ENCODE results near the gene OR6C2. TPM values are rescaled to one million over a fixed set of nuclear protein-coding genes. Genes with fewer than 3 reads are reported as not detected.
"Not testable (repeated sequence)": the region's sequence is repeated elsewhere in the genome, so short reads cannot be mapped to it uniquely, and the experiment has no call there.

OR6C2 gene
- total RNA-seq, 1 donor: not detected

GRCh38 chr12:55446326-55446725, 2.5 kb downstream of the OR6C2 start:
- DNase-seq (ENCODE audit: insufficient read length, low spot score, missing footprints): no peak
- H3K9me3 ChIP-seq (ENCODE audit: low read depth, low read length): no peaks in the 10 kb centered on the region
- no peak for TF ChIP-seq CTCF (IDR thresholded peaks at IDR 0.05; ENCODE audit: extremely low read depth, low read depth, low read length)

DNA sequence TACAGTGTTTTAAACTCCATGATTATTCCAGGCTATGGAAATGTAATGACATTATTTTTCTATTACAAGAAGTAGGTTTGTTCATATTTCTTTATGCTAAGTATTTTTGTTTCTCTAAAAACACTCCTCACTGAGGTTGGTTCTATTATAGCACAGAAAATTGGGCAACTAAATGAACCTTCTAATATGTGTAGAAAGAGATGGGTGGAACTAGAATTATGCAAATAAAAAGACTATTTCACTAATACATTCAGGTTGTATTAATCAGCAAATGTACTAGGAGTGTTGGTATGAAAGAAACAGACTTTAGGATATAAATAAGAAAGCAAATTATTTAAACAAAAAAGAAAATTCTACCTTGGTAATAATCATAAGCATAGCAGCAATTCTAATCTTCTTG, 4.9 kb downstream of the OR6C2 start:
- H3K79me2 ChIP-seq (ENCODE audit: insufficient read depth, low read length): no peaks in the 10 kb centered on the region
- H2AFZ ChIP-seq (ENCODE audit: low read length): no peak overlapping the region
- no peak overlapping the region for H3K4me2 ChIP-seq (ENCODE audit: insufficient read depth, low read length)
- H3K27me3 ChIP-seq (ENCODE audit: insufficient read depth, low read length): no peaks in the 10 kb centered on the region
- no peak overlapping the region for H3K27ac ChIP-seq (ENCODE audit: low read depth, low read length)
- no peaks in the 10 kb centered on the region for H3K36me3 ChIP-seq (ENCODE audit: insufficient read depth, low read length)
- no peaks in the 10 kb centered on the region for H3K4me1 ChIP-seq (ENCODE audit: insufficient read depth, low read length)
- H4K20me1 ChIP-seq (ENCODE audit: insufficient read depth, low read length): no peaks in the 10 kb centered on the region
- no peak for DNase-seq (ENCODE audit: insufficient read length, low spot score, missing footprints)
- H3K9me3 ChIP-seq (ENCODE audit: low read depth, low read length): no peaks in the 10 kb centered on the region
- H3K4me3 ChIP-seq (ENCODE audit: insufficient read depth, low read length): no peak overlapping the region
- no peak for TF ChIP-seq CTCF (IDR thresholded peaks at IDR 0.05; ENCODE audit: extremely low read depth, low read depth, low read length)

More at GRCh38 chr12:55446326-55446725, 2.5 kb downstream of the OR6C2 start:
- no peak overlapping the region for H3K4me3 ChIP-seq (ENCODE audit: insufficient read depth, low read length)
- H3K4me2 ChIP-seq (ENCODE audit: insufficient read depth, low read length): no peak overlapping the region
- H3K27me3 ChIP-seq (ENCODE audit: insufficient read depth, low read length): no peaks in the 10 kb centered on the region
- H4K20me1 ChIP-seq (ENCODE audit: insufficient read depth, low read length): no peaks in the 10 kb centered on the region
- no peaks in the 10 kb centered on the region for H3K79me2 ChIP-seq (ENCODE audit: insufficient read depth, low read length)
- no peak overlapping the region for H2AFZ ChIP-seq (ENCODE audit: low read length)
- no peak overlapping the region for H3K27ac ChIP-seq (ENCODE audit: low read depth, low read length)
- no peaks in the 10 kb centered on the region for H3K36me3 ChIP-seq (ENCODE audit: insufficient read depth, low read length)
- H3K4me1 ChIP-seq (ENCODE audit: insufficient read depth, low read length): no peaks in the 10 kb centered on the region

DNA sequence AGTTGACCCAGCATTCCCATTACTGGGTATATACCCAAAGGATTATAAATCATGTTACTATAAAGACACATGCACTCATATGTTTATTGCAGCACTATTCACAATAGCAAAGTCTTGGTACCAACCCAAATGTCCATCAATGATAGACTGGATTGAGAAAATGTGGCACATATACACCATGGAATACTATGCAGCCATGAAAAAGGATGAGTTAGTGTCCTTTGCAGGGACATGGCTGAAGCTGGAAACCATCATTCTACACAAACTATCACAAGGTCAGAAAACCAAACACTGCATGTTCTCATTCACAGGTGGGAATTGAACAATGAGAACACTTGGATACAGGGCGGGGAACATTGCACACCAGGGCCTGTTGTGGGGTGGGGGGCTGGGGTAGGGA, 21.1 kb downstream of the OR6C2 start:
- not testable (repeated sequence) for H3K4me1 ChIP-seq (ENCODE audit: insufficient read depth, low read length); H3K27ac ChIP-seq (ENCODE audit: low read depth, low read length); H3K36me3 ChIP-seq (ENCODE audit: insufficient read depth, low read length); DNase-seq (ENCODE audit: insufficient read length, low spot score, missing footprints); H3K9me3 ChIP-seq (ENCODE audit: low read depth, low read length); H3K79me2 ChIP-seq (ENCODE audit: insufficient read depth, low read length); H3K27me3 ChIP-seq (ENCODE audit: insufficient read depth, low read length); H3K4me3 ChIP-seq (ENCODE audit: insufficient read depth, low read length); H4K20me1 ChIP-seq (ENCODE audit: insufficient read depth, low read length); H3K4me2 ChIP-seq (ENCODE audit: insufficient read depth, low read length); H2AFZ ChIP-seq (ENCODE audit: low read length)

DNA sequence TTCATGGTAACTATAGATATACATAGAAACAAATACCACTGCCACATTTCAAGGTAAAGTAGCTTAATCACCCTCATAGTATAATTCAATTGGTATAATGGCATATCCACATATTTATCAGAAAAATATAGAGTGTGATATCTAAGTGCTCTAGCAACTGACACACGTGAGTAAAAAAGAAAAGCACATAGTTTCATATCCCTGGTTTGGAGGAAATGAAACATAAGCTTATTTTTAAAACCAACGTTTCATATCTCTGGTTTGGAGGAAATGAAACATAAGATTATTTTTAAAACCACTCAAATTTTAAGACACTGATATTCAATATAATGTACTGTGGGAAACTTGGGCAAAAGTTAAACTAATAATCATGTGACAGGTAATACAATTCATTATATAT, 24.0 kb downstream of the OR6C2 start:
- H3K4me2 ChIP-seq (ENCODE audit: insufficient read depth, low read length): no peak overlapping the region
- no peaks in the 10 kb centered on the region for H3K9me3 ChIP-seq (ENCODE audit: low read depth, low read length)
- no peaks in the 10 kb centered on the region for H3K4me1 ChIP-seq (ENCODE audit: insufficient read depth, low read length)
- no peak overlapping the region for H2AFZ ChIP-seq (ENCODE audit: low read length)
- no peak overlapping the region for H3K4me3 ChIP-seq (ENCODE audit: insufficient read depth, low read length)
- H3K36me3 ChIP-seq (ENCODE audit: insufficient read depth, low read length): no peaks in the 10 kb centered on the region
- DNase-seq (ENCODE audit: insufficient read length, low spot score, missing footprints): no peak
- H4K20me1 ChIP-seq (ENCODE audit: insufficient read depth, low read length): no peaks in the 10 kb centered on the region
- no peaks in the 10 kb centered on the region for H3K27me3 ChIP-seq (ENCODE audit: insufficient read depth, low read length)
- no peaks in the 10 kb centered on the region for H3K79me2 ChIP-seq (ENCODE audit: insufficient read depth, low read length)
- TF ChIP-seq CTCF (IDR thresholded peaks at IDR 0.05; ENCODE audit: extremely low read depth, low read depth, low read length): no peak
- no peak overlapping the region for H3K27ac ChIP-seq (ENCODE audit: low read depth, low read length)
